Lung (tissue), 12 donors: ENCODE data around the gene AKR1B15. TPM values are rescaled to one million over a fixed set of nuclear protein-coding genes. Genes with fewer than 3 reads are reported as not detected.

Experiments used
- ATAC-seq: fragments of 200-7000 bp; cut with Tn5 transposase; one replicate; pipeline ENCODE4 v1.9.1; 2020; ENCODE audit warnings: moderate number of reproducible peaks; ENCODE audit not compliant: insufficient read depth, low FRiP score
- DNase-seq, 3 donors: peaks; one replicate each; pipeline ENCODE4 v3.0.0-alpha.2; 2013 to 2017
- H3K27ac ChIP-seq, 2 donors: one replicate each; pipeline ENCODE4 v1.5.1; 2013; ENCODE audit warnings: mild to moderate bottlenecking in 2 of 2, moderate library complexity in 2 of 2, control low read depth in 1 of 2, inconsistent platforms in 1 of 2, low read depth in 1 of 2, low read length in 1 of 2
- H3K27me3 ChIP-seq, 3 donors: one replicate each; pipeline ENCODE4 v1.5.1; 2013; ENCODE audit warnings: low read length in 2 of 3; ENCODE audit not compliant: control insufficient read depth in 3 of 3, insufficient read depth in 3 of 3
- H3K36me3 ChIP-seq, 4 donors: one replicate each; pipeline ENCODE4 v1.5.1; 2013; ENCODE audit warnings: low read length in 4 of 4, mild to moderate bottlenecking in 1 of 4, moderate library complexity in 1 of 4; ENCODE audit not compliant: control insufficient read depth in 4 of 4, insufficient read depth in 4 of 4
- H3K4me1 ChIP-seq, 5 donors: one replicate each; pipeline ENCODE4 v1.5.1; 2013; ENCODE audit warnings: low read length in 5 of 5, mild to moderate bottlenecking in 2 of 5, moderate library complexity in 1 of 5; ENCODE audit not compliant: control insufficient read depth in 5 of 5, insufficient read depth in 5 of 5
- H3K4me3 ChIP-seq: one replicate; pipeline ENCODE4 v1.5.1; 2013; ENCODE audit warnings: mild to moderate bottlenecking, control low read depth, moderate library complexity
- H3K9ac ChIP-seq, 2 donors: one replicate each; pipeline ENCODE4 v1.5.1; 2013; ENCODE audit warnings: low read length in 2 of 2, control low read depth in 1 of 2; ENCODE audit not compliant: insufficient read depth in 1 of 2
- H3K9me3 ChIP-seq, 4 donors: one replicate each; pipeline ENCODE4 v1.5.1; 2013; ENCODE audit warnings: low read length in 3 of 4, mild to moderate bottlenecking in 1 of 4, moderate library complexity in 1 of 4; ENCODE audit not compliant: control insufficient read depth in 4 of 4, insufficient read depth in 3 of 4
- CTCF ChIP-seq: IDR thresholded peaks from 2 replicates; pipeline ENCODE4 v1.5.1; 2012; ENCODE audit warnings: mild to moderate bottlenecking; ENCODE audit errors: control extremely low read depth, extremely low read depth
- WGBS, 2 donors: extraction: QIAGEN DNeasy Blood & Tissue Kit; methylation state at CpG; one replicate each; pipeline ENCODE4 v1.1.7; 2013; 5-methylcytosine and 5-hydroxymethylcytosine counted together
- polyA plus RNA-seq, 2 donors: library from polyadenylated mRNA; stranded (reverse); fragments of 200-250 nt; gene quantifications; one replicate each; pipeline ENCODE4 v1.2.1, GENCODE V29; 2013
- total RNA-seq, 2 donors: library from RNA; depleted of rRNA in 1 of 2; stranded (reverse); fragments of >200 nt in 1 of 2; gene quantifications; one replicate each; pipeline ENCODE4 v1.2.1, GENCODE V29; 2014 to 2021
- donor health status: control.
- donor health status: control.
- donor health status: Bipolar disorder and iron deficiency.
- donor health status: healthy.
- donor health status: DM: yes; HTN: yes; CAD: no.

Gene AKR1B15
- total and polyA plus RNA-seq, 4 donors: not detected

GRCh38 chr7:134509010-134509409 lies 39.9 kb upstream of the AKR1B15 start:
- Histone ChIP-seq H3K9me3 (no peaks in the 10 kb centered on the region), H3K27ac (no peak overlapping the region), H3K9ac (no peak overlapping the region), H3K36me3 (no peaks in the 10 kb centered on the region), H3K4me1 (no peaks in the 10 kb centered on the region), H3K27me3 (no peaks in the 10 kb centered on the region), H3K4me3 (no peak overlapping the region)
- no peak for TF ChIP-seq CTCF
- 86 to 93% methylated on average over 1 of the region's 1 CpG for WGBS, 2 donors
- DNase-seq: no peak
- no peak for ATAC-seq

- DNase-seq: no peak
- H3K27ac ChIP-seq: no peak overlapping the region
- no peak for TF ChIP-seq CTCF
- H3K27me3 ChIP-seq: peaks cover 0 to 3% (median 0%) of the 10 kb centered on the region in 3 donors
- no peaks in the 10 kb centered on the region for H3K4me1 ChIP-seq
- 79 to 89% methylated on average over 5 of the region's 5 CpGs for WGBS, 2 donors
- no peaks in the 10 kb centered on the region for H3K9me3 ChIP-seq
- no peak overlapping the region for H3K4me3 ChIP-seq
- ATAC-seq: no peak
- no peaks in the 10 kb centered on the region for H3K36me3 ChIP-seq
- H3K9ac ChIP-seq: no peak overlapping the region
Measured at GRCh38 chr7:134510646-134511045, 38.3 kb upstream of the AKR1B15 start.

GRCh38 chr7:134512271-134512670 lies 36.6 kb upstream of the AKR1B15 start:
- DNase-seq (no peak), ATAC-seq (no peak)
- Histone ChIP-seq H3K9me3 (no peaks in the 10 kb centered on the region), H3K27me3 (peaks cover 0 to 6% (median 0%) of the 10 kb centered on the region in 3 donors), H3K4me3 (no peak overlapping the region), H3K9ac (no peak overlapping the region), H3K4me1 (no peaks in the 10 kb centered on the region), H3K27ac (no peak overlapping the region), H3K36me3 (no peaks in the 10 kb centered on the region)
- WGBS, 2 donors: 89 to 91% methylated on average over 1 of the region's 1 CpG
- TF ChIP-seq CTCF: no peak

- H3K4me3 ChIP-seq: no peak overlapping the region
- ATAC-seq: no peak
Measured at GRCh38 chr7:134513169-134513752, 35.6 kb upstream of the AKR1B15 start.

More at GRCh38 chr7:134513169-134513752, 35.6 kb upstream of the AKR1B15 start:
- Histone ChIP-seq H3K9ac (no peak overlapping the region), H3K36me3 (no peaks in the 10 kb centered on the region), H3K27ac (no peak overlapping the region), H3K27me3 (peaks cover 0 to 8% (median 0%) of the 10 kb centered on the region in 3 donors), H3K4me1 (no peaks in the 10 kb centered on the region), H3K9me3 (no peaks in the 10 kb centered on the region)
- peak; percentile 43 for TF ChIP-seq CTCF
- 44 to 50% methylated on average over 7 to 9 of the region's 9 CpGs for WGBS, 2 donors
- peak; percentile 40 to 56 (median 56) for DNase-seq
